Psoas muscle (tissue), 8 donors: ENCODE results near the gene MEOX2. TPM values are rescaled to one million over a fixed set of nuclear protein-coding genes. Genes with fewer than 3 reads are reported as not detected.
A peak's percentile ranks its signal among the peaks of the same experiment; 100 is the strongest.

ENCODE experiments used
- ATAC-seq, 4 donors: fragments of 200-7000 bp; cut with Tn5 transposase; one replicate each; pipeline ENCODE4 v1.9.1; 2020; ENCODE audit warnings: moderate library complexity in 3 of 4, mild to moderate bottlenecking in 2 of 4
- DNase-seq, 2 donors: peaks; one replicate each; pipeline ENCODE4 v3.0.0-alpha.2; 2020
- H3K27ac ChIP-seq: fragments of 200-600 bp; one replicate; pipeline ENCODE4 v1.8.0; 2022
- H3K27me3 ChIP-seq, 3 donors: fragments of 200-600 bp in 1 of 3; one replicate each; pipeline versions ENCODE4 v1.6.1 to v1.8.0; 2013 to 2022; ENCODE audit warnings: low read length in 2 of 3, mild to moderate bottlenecking in 2 of 3, moderate library complexity in 1 of 3; ENCODE audit not compliant: insufficient read depth in 3 of 3
- H3K36me3 ChIP-seq, 2 donors: fragments of 200-600 bp in 1 of 2; one replicate each; pipeline versions ENCODE4 v1.6.1 to v1.8.0; 2013 to 2022; ENCODE audit warnings: low read depth in 1 of 2, mild to moderate bottlenecking in 1 of 2, moderate library complexity in 1 of 2; ENCODE audit not compliant: insufficient read depth in 1 of 2
- H3K4me1 ChIP-seq: fragments of 200-600 bp; one replicate; pipeline ENCODE4 v1.8.0; 2022
- H3K4me3 ChIP-seq: fragments of 200-600 bp; one replicate; pipeline ENCODE4 v1.8.0; 2022; ENCODE audit warnings: mild to moderate bottlenecking
- H3K9me3 ChIP-seq: fragments of 200-600 bp; one replicate; pipeline ENCODE4 v1.8.0; 2022
- WGBS, 3 donors: extraction: QIAGEN DNeasy Blood & Tissue Kit; methylation state at CpG; one replicate each; pipeline versions ENCODE4 v1.1.6 to v1.1.7; 2013; 5-methylcytosine and 5-hydroxymethylcytosine counted together
- intact Hi-C, 2 donors: fragments of 100-400 bp; cut with DNase I; formaldehyde crosslinking; loops; one replicate each; pipeline versions ENCODE4 v1.11.0 to v1.14.2; 2022
- polyA plus RNA-seq, 3 donors: library from polyadenylated mRNA; stranded (reverse); fragments of 200-250 nt; gene quantifications; one replicate each; pipeline ENCODE4 v1.2.3, GENCODE V29; 2013
- total RNA-seq, 4 donors: library from RNA; stranded (reverse); fragmentation: NEBNext Ultra II Directional in 2 of 4; extraction: Animal tissue kit (Norgen Biotek cat#: 25700) in 2 of 4; gene quantifications; one replicate each; pipeline versions ENCODE4 v1.2.1 to v1.2.4, GENCODE V29; 2021 to 2023
- TF ChIP-seq, protein P1 (sequence below): fragments of 200-600 bp; IDR thresholded peaks from one replicate; pipeline ENCODE4 v1.8.0; 2022; ENCODE audit warnings: antibody characterized with exemption
- donor health status: healthy with polysubstance abuse.
- donor health status: DM: no; HTN: no; CAD: no; lungs with moderate emphysema.
- donor health status: Bipolar disorder and iron deficiency.
- donor health status: healthy.
- donor health status: DM: yes; HTN: yes; CAD: no.
- donor health status: DM: no; HTN: no; CAD: no.
- donor health status: DM: no; HTN: no; CAD: no.
- donor health status: DM: yes; HTN: yes; CAD: no.

MEOX2 gene
- total and polyA plus RNA-seq, 7 donors = 3.1 to 6.9 (median 4.0) TPM

DNA sequence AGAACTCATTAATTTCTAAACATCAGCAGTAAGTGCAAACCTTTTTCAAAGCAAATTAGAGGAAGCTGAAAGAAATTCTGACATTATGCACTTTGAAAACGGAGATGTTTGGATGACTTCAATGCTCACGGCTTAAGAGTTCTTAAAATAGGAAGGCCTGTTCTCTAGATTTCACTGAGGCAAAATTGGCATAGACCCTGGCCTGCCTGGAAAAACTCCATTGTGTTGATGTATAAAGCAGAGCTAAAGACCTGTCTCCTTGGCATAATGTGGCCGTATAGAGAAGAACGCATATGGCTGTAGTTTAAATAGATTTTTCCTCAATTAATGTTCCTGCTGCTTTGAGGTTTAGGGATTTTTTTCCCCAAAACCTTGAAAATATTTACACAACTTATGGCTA lies 100.2 kb downstream of the MEOX2 start:
- intact Hi-C loops = no loop called here
- Histone ChIP-seq H3K4me3 (no peak overlapping the region), H3K27ac (no peak overlapping the region), H3K27me3 (no peaks in the 10 kb centered on the region), H3K36me3 (no peaks in the 10 kb centered on the region), H3K4me1 (no peaks in the 10 kb centered on the region), H3K9me3 (peaks cover 6% of the 10 kb centered on the region)
- WGBS, 3 donors = 84 to 87% (median 86%) methylated on average over 4 of the region's 4 CpGs
- DNase-seq (no peak), ATAC-seq (no peak)
- TF ChIP-seq, protein P1, sequence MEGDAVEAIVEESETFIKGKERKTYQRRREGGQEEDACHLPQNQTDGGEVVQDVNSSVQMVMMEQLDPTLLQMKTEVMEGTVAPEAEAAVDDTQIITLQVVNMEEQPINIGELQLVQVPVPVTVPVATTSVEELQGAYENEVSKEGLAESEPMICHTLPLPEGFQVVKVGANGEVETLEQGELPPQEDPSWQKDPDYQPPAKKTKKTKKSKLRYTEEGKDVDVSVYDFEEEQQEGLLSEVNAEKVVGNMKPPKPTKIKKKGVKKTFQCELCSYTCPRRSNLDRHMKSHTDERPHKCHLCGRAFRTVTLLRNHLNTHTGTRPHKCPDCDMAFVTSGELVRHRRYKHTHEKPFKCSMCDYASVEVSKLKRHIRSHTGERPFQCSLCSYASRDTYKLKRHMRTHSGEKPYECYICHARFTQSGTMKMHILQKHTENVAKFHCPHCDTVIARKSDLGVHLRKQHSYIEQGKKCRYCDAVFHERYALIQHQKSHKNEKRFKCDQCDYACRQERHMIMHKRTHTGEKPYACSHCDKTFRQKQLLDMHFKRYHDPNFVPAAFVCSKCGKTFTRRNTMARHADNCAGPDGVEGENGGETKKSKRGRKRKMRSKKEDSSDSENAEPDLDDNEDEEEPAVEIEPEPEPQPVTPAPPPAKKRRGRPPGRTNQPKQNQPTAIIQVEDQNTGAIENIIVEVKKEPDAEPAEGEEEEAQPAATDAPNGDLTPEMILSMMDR = no peak

DNA sequence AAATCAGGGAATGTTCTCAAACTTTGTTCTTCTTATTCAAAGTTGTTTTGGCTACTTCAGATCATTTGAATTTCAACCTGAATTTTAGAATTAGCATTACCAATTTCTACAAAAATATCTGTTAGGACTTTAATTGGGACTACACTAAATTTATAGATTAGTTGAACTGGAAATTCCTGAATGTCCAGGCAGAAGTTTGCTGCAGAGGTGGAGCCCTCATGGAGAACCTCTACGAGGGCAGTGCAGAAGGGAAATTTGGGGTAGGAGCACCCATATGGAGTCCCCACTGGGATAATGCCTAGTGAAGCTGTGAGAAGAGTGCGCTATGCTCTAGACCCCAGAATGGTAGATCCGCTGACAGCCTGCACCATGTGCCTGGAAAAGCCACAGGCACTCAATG lies 101.9 kb downstream of the MEOX2 start:
- DNase-seq = no peak
- TF ChIP-seq, protein P1 = no peak
- no peaks in the 10 kb centered on the region for H3K36me3 ChIP-seq
- no peak for ATAC-seq
- no peak overlapping the region for H3K4me3 ChIP-seq
- WGBS, 3 donors = 90 to 99% (median 94%) methylated on average over 3 of the region's 3 CpGs
- intact Hi-C loops = no loop called here
- H3K9me3 ChIP-seq = peaks cover 6% of the 10 kb centered on the region
- no peaks in the 10 kb centered on the region for H3K4me1 ChIP-seq
- no peak overlapping the region for H3K27ac ChIP-seq
- H3K27me3 ChIP-seq = no peaks in the 10 kb centered on the region

DNA sequence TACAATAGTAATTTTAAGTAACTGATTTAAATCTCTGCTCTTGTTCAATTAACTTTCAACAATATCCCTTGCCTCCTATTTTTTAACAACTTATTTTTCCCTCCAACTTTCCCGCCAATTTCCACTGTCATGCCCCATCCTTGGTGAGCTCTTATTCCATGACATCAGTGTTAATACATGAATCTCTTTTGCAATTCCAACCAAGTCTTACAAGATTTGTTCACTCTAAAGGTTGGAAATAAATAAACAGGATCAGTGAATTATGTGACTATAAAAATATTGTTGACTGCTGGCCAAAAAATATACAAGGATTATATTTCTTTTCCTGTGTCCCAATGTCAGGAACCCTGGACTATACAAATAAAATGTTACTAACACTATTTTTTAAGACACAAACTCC lies 103.7 kb downstream of the MEOX2 start:
- peaks cover 6% of the 10 kb centered on the region for H3K9me3 ChIP-seq
- H3K27ac ChIP-seq = no peak overlapping the region
- H3K4me1 ChIP-seq = no peaks in the 10 kb centered on the region
- H3K27me3 ChIP-seq = no peaks in the 10 kb centered on the region
- WGBS, 3 donors = 56 to 78% (median 72%) methylated on average over 1 of the region's 1 CpG
- intact Hi-C loops = no loop called here
- DNase-seq (no peak), ATAC-seq (peak in 1 of 4 donors; percentile 13)
- H3K36me3 ChIP-seq = no peaks in the 10 kb centered on the region
- TF ChIP-seq, protein P1 = no peak
- no peak overlapping the region for H3K4me3 ChIP-seq

DNA sequence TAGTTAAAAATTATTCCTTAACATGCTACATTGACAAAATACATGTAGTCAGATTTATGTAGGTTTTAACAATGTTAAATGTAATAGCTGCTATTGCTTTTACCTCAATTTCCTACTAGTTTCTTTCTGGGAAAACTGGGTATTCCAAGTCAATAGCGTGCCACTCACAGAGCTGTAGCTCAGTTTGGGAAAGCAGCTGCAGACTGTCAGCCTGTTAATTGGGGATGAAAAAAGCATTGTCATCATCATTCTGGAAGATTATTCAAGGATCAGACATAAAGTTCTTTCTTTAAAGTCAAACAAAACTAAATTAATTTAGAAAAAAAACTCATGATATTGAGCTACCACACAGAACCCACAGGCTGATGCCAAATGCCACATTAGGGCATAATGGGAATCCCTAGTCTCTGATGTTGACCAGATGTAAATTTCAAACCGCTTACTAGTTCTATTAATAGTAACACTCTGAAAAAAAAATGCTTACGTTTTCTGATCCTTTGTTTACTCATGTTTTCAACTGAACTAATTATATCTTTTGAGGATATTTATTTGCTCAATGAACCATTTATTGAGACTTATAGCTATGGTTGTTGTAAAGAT lies 105.0 kb downstream of the MEOX2 start:
- Histone ChIP-seq H3K27ac (no peak overlapping the region), H3K27me3 (no peaks in the 10 kb centered on the region), H3K36me3 (no peaks in the 10 kb centered on the region), H3K4me1 (no peaks in the 10 kb centered on the region), H3K9me3 (peaks cover 6% of the 10 kb centered on the region), H3K4me3 (no peak overlapping the region)
- 33 to 45% (median 37%) methylated on average over 3 of the region's 3 CpGs for WGBS, 3 donors
- intact Hi-C loops = no loop called here
- no peak for DNase-seq
- TF ChIP-seq, protein P1 = no peak
- no peak for ATAC-seq
